Panc1 (cell line): ENCODE results near the gene PC. TPM values are rescaled to one million over a fixed set of nuclear protein-coding genes. Genes with fewer than 3 reads are reported as not detected.

ENCODE experiments used
- ATAC-seq: fragments of 200-7000 bp; cut with Tn5 transposase; 2 replicates; pipeline ENCODE4 v1.9.1; 2020; ENCODE audit warnings: mild to moderate bottlenecking, moderate library complexity
- BruUV-seq: library from RNA; stranded (reverse); fragments of 400-500 nt; replicated peaks from 2 replicates; lab custom pipeline; 2021; lab: Mats Ljungman, UMichigan
- CTCF ChIA-PET: fragments of 300-600 bp; sonication (Branson Sonifier 250); formaldehyde crosslinking; loops from one replicate; lab custom pipeline; 2022; ENCODE audit warnings: antibody characterized with exemption; lab: Charles Lee
- POLR2A ChIA-PET: fragments of 300-600 bp; sonication (Branson Sonifier 250); formaldehyde crosslinking; loops from one replicate; lab custom pipeline; 2022; ENCODE audit warnings: antibody characterized with exemption; lab: Charles Lee
- DNase-seq: peaks from one replicate; pipeline ENCODE4 v3.0.0-alpha.2; 2010; ENCODE audit warnings: low read depth, low spot score
- H3K27ac ChIP-seq: 2 replicates; pipeline ENCODE4 v1.5.1; 2011; ENCODE audit warnings: mild to moderate bottlenecking, low read length, inconsistent platforms
- H3K27me3 ChIP-seq: fragments of 200-500 bp; sonication (Bioruptor generic); 2 replicates; pipeline ENCODE4 v1.6.0; 2014; ENCODE audit warnings: low read length, inconsistent platforms; ENCODE audit not compliant: control insufficient read depth, insufficient read depth
- H3K36me3 ChIP-seq: fragments of 200-500 bp; sonication (Bioruptor generic); 2 replicates; pipeline ENCODE4 v1.5.1; 2014; ENCODE audit warnings: inconsistent platforms, mild to moderate bottlenecking, low read length, moderate library complexity; ENCODE audit not compliant: control insufficient read depth, insufficient read depth
- H3K4me1 ChIP-seq: 2 replicates; pipeline ENCODE4 v1.5.1; 2011; ENCODE audit warnings: inconsistent platforms, mild to moderate bottlenecking, low read length, moderate library complexity; ENCODE audit not compliant: control insufficient read depth, insufficient read depth
- H3K4me3 ChIP-seq, 2 experiments: 2 replicates each; pipeline ENCODE4 v1.5.1; 2011 to 2012; ENCODE audit warnings: low read depth in 2 of 2, low read length in 2 of 2, mild to moderate bottlenecking in 2 of 2, inconsistent platforms in 1 of 2, moderate library complexity in 1 of 2
- H3K9me3 ChIP-seq: fragments of 200-500 bp; sonication (Bioruptor generic); 2 replicates; pipeline ENCODE4 v1.5.1; 2014; ENCODE audit warnings: low read depth, mild to moderate bottlenecking, inconsistent platforms, low read length, moderate library complexity; ENCODE audit not compliant: control insufficient read depth, insufficient read depth
- POLR2AphosphoS5 ChIP-seq: IDR thresholded peaks from 2 replicates; pipeline ENCODE4 v1.6.1; 2012; ENCODE audit warnings: mild to moderate bottlenecking, low read depth, low read length, moderate library complexity
- SIN3A ChIP-seq: IDR thresholded peaks from 2 replicates; pipeline ENCODE4 v1.6.1; 2012; ENCODE audit warnings: low read depth, mild to moderate bottlenecking, low read length, moderate library complexity, borderline replicate concordance; ENCODE audit not compliant: insufficient read depth
- TCF7L2 ChIP-seq: IDR thresholded peaks from 2 replicates; pipeline ENCODE4 v1.6.1; 2011; ENCODE audit warnings: mild to moderate bottlenecking, low read depth, low read length, inconsistent platforms
- in situ Hi-C: cut with HindIII; loops from 2 replicates; pipeline ENCODE4 v1.10.0; 2016; ENCODE audit warnings: low sequenced_read_pairs, low pct_unique_long_range_greater_than_20kb
- intact Hi-C: fragments of 100-400 bp; cut with micrococcal nuclease; formaldehyde crosslinking; loops from one replicate; pipeline ENCODE4 v1.10.0; 2022; ENCODE audit not compliant: unreplicated experiment
- total RNA-seq: library from RNA; stranded (reverse); gene quantifications from one replicate; pipeline ENCODE4 v1.2.1, GENCODE V29; 2021; ENCODE audit not compliant: unreplicated experiment
- TF ChIP-seq, protein P1 (sequence below), 2 experiments: IDR thresholded peaks; 2 replicates each; pipeline ENCODE4 v1.6.1; 2011 to 2012; ENCODE audit warnings: low read depth in 2 of 2, control low read depth in 1 of 2, low read length in 1 of 2, mild to moderate bottlenecking in 1 of 2, moderate library complexity in 1 of 2; ENCODE audit not compliant: insufficient read depth in 1 of 2
- TF ChIP-seq, protein P2 (sequence below): fragments of 450-650 bp; IDR thresholded peaks from 2 replicates; pipeline ENCODE4 v1.5.1; 2017; ENCODE audit warnings: mild to moderate bottlenecking

PC gene
- total RNA-seq, 1 experiment from 2014 or later = 12.8 TPM

DNA sequence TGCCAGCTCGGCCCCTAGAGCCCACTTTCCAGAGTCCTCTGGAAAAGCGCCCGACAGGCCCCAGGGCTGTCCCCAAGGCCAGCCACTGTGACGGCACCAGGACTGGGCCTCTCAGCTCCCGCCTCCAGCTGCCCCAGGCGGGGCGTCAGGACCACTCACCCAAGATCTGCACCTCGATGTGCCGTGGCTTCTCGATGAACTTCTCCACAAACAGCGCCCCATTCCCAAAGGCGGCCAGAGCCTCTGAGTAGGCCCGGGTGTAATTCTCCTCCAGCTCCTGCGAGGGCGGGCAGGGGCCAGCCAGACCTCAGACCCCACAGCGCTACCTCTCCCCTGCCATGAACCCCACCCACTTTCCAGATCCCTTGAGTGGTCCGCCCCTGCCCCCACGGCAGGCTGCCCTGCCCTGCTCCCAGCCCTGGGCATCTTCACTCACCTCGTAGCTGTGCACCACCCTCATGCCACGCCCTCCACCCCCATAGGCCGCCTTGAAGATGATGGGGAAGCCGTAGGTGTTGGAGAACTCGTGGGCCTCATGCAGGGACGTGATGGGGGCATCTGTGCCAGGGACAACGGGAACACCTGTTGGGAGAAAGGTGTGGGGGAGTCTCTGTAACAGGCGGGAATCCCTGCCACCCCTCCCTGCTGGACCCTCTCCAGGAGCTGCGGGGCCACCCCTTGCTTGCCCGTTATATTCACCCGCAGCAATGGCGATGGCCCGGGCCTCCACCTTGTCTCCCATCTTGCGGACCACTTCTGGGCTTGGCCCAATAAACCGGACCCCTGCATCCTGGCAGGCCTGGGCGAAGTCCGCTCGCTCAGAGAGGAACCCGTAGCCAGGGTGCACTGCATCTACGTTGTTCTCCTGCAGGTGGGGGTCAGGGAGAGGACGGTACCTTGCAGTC lies 87.3 kb downstream of the PC start:
- Histone ChIP-seq H3K27ac (no peak overlapping the region), H3K27me3 (no peaks in the 10 kb centered on the region), H3K4me3 (no peak overlapping the region), H3K36me3 (no peaks in the 10 kb centered on the region), H3K9me3 (no peaks in the 10 kb centered on the region), H3K4me1 (peaks cover 8% of the 10 kb centered on the region)
- in situ Hi-C loops = no loop called here
- DNase-seq = no peak
- POLR2A ChIA-PET = interaction anchor here (0.6 kb wide), 1 partner anchor 38 kb away, joined by 3 read pairs; no protein-coding TSS in a partner anchor
- no peak for TF ChIP-seq POLR2AphosphoS5
- no peak for TF ChIP-seq SIN3A
- no peak for TF ChIP-seq TCF7L2
- TF ChIP-seq, protein P1, sequence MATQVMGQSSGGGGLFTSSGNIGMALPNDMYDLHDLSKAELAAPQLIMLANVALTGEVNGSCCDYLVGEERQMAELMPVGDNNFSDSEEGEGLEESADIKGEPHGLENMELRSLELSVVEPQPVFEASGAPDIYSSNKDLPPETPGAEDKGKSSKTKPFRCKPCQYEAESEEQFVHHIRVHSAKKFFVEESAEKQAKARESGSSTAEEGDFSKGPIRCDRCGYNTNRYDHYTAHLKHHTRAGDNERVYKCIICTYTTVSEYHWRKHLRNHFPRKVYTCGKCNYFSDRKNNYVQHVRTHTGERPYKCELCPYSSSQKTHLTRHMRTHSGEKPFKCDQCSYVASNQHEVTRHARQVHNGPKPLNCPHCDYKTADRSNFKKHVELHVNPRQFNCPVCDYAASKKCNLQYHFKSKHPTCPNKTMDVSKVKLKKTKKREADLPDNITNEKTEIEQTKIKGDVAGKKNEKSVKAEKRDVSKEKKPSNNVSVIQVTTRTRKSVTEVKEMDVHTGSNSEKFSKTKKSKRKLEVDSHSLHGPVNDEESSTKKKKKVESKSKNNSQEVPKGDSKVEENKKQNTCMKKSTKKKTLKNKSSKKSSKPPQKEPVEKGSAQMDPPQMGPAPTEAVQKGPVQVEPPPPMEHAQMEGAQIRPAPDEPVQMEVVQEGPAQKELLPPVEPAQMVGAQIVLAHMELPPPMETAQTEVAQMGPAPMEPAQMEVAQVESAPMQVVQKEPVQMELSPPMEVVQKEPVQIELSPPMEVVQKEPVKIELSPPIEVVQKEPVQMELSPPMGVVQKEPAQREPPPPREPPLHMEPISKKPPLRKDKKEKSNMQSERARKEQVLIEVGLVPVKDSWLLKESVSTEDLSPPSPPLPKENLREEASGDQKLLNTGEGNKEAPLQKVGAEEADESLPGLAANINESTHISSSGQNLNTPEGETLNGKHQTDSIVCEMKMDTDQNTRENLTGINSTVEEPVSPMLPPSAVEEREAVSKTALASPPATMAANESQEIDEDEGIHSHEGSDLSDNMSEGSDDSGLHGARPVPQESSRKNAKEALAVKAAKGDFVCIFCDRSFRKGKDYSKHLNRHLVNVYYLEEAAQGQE (IDR thresholded peaks at IDR 0.05; ENCODE audit: insufficient read depth in 1 of 2, low read depth in 2 of 2, low read length in 1 of 2) = no peak
- TF ChIP-seq, protein P2, sequence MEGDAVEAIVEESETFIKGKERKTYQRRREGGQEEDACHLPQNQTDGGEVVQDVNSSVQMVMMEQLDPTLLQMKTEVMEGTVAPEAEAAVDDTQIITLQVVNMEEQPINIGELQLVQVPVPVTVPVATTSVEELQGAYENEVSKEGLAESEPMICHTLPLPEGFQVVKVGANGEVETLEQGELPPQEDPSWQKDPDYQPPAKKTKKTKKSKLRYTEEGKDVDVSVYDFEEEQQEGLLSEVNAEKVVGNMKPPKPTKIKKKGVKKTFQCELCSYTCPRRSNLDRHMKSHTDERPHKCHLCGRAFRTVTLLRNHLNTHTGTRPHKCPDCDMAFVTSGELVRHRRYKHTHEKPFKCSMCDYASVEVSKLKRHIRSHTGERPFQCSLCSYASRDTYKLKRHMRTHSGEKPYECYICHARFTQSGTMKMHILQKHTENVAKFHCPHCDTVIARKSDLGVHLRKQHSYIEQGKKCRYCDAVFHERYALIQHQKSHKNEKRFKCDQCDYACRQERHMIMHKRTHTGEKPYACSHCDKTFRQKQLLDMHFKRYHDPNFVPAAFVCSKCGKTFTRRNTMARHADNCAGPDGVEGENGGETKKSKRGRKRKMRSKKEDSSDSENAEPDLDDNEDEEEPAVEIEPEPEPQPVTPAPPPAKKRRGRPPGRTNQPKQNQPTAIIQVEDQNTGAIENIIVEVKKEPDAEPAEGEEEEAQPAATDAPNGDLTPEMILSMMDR = no peak
- CTCF ChIA-PET = no interaction called here
- no peak for ATAC-seq
- intact Hi-C loops = no loop called here
- BruUV-seq = no TSS peak

DNA sequence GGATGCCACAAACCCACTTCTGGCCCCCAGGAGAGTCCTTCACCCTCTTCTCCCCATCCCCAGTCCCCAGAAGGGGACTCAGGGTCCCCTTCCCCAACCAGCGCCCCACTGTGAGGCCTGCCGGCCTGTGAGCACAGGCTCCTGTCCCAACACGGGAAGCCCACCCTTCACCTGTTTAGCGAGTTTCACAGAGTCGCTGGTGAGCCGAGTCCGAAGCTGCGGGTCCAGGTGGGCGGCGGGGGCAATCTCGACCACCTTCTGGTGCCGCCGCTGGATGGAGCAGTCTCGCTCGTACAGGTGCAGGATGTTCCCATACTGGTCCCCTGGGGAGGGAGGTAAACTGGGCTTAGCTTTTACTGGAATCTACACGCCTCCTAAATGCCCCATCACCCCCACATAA lies 88.1 kb downstream of the PC start:
- no peaks in the 10 kb centered on the region for H3K9me3 ChIP-seq
- CTCF ChIA-PET = no interaction called here
- no TSS peak for BruUV-seq
- TF ChIP-seq, protein P1 (IDR thresholded peaks at IDR 0.05; ENCODE audit: insufficient read depth in 1 of 2, low read depth in 2 of 2, low read length in 1 of 2) = no peak
- TF ChIP-seq, protein P2 = no peak
- no peak for TF ChIP-seq POLR2AphosphoS5
- TF ChIP-seq TCF7L2 = no peak
- TF ChIP-seq SIN3A = no peak
- peaks cover 8% of the 10 kb centered on the region for H3K4me1 ChIP-seq
- H3K27me3 ChIP-seq = no peaks in the 10 kb centered on the region
- DNase-seq (no peak), ATAC-seq (no peak)
- in situ Hi-C loops (no loop called here), intact Hi-C loops (no loop called here)
- POLR2A ChIA-PET = no interaction called here
- no peak overlapping the region for H3K27ac ChIP-seq
- H3K4me3 ChIP-seq = no peak overlapping the region
- H3K36me3 ChIP-seq = no peaks in the 10 kb centered on the region
